Measurements from ENCODE around the gene SPOCK1.
A peak's percentile ranks its signal among the peaks of the same experiment; 100 is the strongest.

SPOCK1 gene

DNA sequence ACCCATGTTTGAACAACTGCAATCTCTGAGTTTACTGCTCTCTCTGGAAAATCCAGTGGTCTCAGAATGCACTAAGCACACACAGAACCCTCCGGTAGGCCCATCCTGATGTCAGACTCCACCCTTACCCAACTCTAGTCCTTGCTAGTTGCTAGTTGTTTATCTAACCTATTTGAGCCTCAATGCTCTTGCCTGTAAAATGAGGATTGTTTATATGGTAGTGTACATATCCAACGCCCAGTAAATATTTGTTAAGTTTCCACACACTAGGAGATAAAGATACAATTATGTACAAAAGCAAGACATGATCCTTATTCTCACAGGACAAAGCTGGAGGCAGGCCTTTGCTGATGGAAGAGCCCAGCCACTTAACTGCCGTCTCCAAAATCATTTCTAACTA lies 192.2 kb downstream of the SPOCK1 start:
- DNase-seq, result no peak
- no peak overlapping the region for H3K27ac ChIP-seq
- TF ChIP-seq, protein P1, sequence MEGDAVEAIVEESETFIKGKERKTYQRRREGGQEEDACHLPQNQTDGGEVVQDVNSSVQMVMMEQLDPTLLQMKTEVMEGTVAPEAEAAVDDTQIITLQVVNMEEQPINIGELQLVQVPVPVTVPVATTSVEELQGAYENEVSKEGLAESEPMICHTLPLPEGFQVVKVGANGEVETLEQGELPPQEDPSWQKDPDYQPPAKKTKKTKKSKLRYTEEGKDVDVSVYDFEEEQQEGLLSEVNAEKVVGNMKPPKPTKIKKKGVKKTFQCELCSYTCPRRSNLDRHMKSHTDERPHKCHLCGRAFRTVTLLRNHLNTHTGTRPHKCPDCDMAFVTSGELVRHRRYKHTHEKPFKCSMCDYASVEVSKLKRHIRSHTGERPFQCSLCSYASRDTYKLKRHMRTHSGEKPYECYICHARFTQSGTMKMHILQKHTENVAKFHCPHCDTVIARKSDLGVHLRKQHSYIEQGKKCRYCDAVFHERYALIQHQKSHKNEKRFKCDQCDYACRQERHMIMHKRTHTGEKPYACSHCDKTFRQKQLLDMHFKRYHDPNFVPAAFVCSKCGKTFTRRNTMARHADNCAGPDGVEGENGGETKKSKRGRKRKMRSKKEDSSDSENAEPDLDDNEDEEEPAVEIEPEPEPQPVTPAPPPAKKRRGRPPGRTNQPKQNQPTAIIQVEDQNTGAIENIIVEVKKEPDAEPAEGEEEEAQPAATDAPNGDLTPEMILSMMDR (IDR thresholded peaks at IDR 0.05), result no peak
- no peaks in the 10 kb centered on the region for H3K9me3 ChIP-seq
- H3K4me3 ChIP-seq, result no peak overlapping the region
- intact Hi-C loops (cut with DNase I; ENCODE audit: low total_unique reads), result no loop called here
- H3K4me1 ChIP-seq, result peaks cover 0 to 21% (median 12%) of the 10 kb centered on the region in 4 donors
- no peaks in the 10 kb centered on the region for H3K36me3 ChIP-seq
- H3K27me3 ChIP-seq, result no peaks in the 10 kb centered on the region

DNA sequence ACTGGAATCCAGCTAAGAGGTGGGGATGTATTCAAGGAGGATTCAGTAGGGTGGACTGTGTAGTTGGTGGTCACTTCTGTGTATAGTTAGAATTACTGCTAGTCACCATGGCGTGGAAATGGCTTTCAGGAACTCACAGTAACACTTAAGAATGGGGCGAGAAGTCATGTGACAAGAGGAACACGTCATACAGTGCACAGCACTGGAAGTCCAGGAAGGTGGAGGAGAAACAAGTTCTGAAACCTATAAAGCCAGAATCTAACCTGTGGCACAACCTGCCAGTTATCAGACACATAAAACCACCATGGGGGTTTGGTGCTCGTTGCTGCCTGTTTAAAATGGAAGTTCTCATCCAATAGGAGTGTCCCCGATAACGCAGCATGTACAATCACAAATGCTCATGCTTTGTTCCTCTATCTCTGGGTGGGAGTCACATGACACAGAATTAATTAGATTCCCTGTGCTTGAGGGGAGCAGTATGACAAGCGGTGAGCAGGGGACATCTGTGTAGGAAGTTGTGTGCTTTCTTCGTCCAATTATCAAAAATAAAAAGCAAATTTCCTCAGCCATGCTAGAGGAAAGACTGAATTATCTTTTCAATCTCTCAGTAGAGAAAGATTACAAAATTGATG lies 193.0 kb downstream of the SPOCK1 start:
- DNase-seq, result no peak
- no peak overlapping the region for H3K4me3 ChIP-seq
- peaks cover 0 to 21% (median 13%) of the 10 kb centered on the region in 4 donors for H3K4me1 ChIP-seq
- no peaks in the 10 kb centered on the region for H3K9me3 ChIP-seq
- intact Hi-C loops (cut with DNase I; ENCODE audit: low total_unique reads), result no loop called here
- H3K27ac ChIP-seq, result no peak overlapping the region
- H3K27me3 ChIP-seq, result no peaks in the 10 kb centered on the region
- TF ChIP-seq, protein P1 (IDR thresholded peaks at IDR 0.05), result no peak
- no peaks in the 10 kb centered on the region for H3K36me3 ChIP-seq

- DNase-seq, result no peak
- H3K9me3 ChIP-seq, result no peaks in the 10 kb centered on the region
- TF ChIP-seq, protein P1 (IDR thresholded peaks at IDR 0.05), result no peak
- no peak overlapping the region for H3K27ac ChIP-seq
- intact Hi-C loops (cut with DNase I; ENCODE audit: low total_unique reads), result no loop called here
- H3K36me3 ChIP-seq, result no peaks in the 10 kb centered on the region
- no peak overlapping the region for H3K4me3 ChIP-seq
- H3K4me1 ChIP-seq, result peaks cover 0 to 20% (median 7%) of the 10 kb centered on the region in 4 donors
- no peaks in the 10 kb centered on the region for H3K27me3 ChIP-seq
Measured at GRCh38 chr5:137304226-137304874, 194.8 kb downstream of the SPOCK1 start.

DNA sequence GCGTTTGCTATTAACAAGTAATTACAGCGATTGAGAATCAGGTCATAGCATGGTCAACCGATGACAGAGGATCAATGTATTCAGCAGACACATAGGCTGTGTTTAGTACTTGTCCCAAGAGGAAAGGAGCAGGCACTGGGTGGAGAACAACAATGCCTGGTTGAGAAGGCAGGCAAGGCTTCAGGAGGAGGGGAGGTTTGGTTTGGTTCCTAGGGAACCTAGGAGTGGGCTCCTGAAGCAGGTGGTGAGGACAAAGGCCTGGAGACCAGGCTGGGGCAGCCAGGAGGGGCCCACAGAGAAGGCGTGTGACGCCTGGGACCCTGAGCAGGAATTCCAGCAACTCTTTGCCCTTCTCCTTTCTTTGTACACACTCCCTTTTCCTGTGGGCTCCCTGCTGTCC lies 195.6 kb downstream of the SPOCK1 start:
- H3K9me3 ChIP-seq, result no peaks in the 10 kb centered on the region
- peaks cover 0 to 17% (median 7%) of the 10 kb centered on the region in 4 donors for H3K4me1 ChIP-seq
- TF ChIP-seq, protein P1 (IDR thresholded peaks at IDR 0.05), result no peak
- H3K27me3 ChIP-seq, result no peaks in the 10 kb centered on the region
- no peak overlapping the region for H3K4me3 ChIP-seq
- intact Hi-C loops (cut with DNase I; ENCODE audit: low total_unique reads), result no loop called here
- no peak for DNase-seq
- no peaks in the 10 kb centered on the region for H3K36me3 ChIP-seq
- no peak overlapping the region for H3K27ac ChIP-seq

- Histone ChIP-seq H3K4me3 (no peak overlapping the region), H3K27me3 (no peaks in the 10 kb centered on the region), H3K27ac (peak overlapping the region; percentile 49 to 53), H3K36me3 (no peaks in the 10 kb centered on the region), H3K9me3 (no peaks in the 10 kb centered on the region), H3K4me1 (peaks cover 0 to 17% (median 7%) of the 10 kb centered on the region in 4 donors)
- TF ChIP-seq, protein P1 (IDR thresholded peaks at IDR 0.05), result no peak
- no peak for DNase-seq
- intact Hi-C loops (cut with DNase I; ENCODE audit: low total_unique reads), result no loop called here
Measured at GRCh38 chr5:137300411-137301240, 198.5 kb downstream of the SPOCK1 start.

Measured in tibial artery (tissue), 4 donors.